ENCODE data around the gene SUSD4. TPM values are rescaled to one million over a fixed set of nuclear protein-coding genes. Genes with fewer than 3 reads are reported as not detected.

Gene SUSD4
- total and polyA plus RNA-seq, 9 donors: 23.0 to 80.5 (median 36.6) TPM

- no peak for DNase-seq
- no peaks in the 10 kb centered on the region for H3K9me3 ChIP-seq
- intact Hi-C loops (cut with DNase I): no loop called here
- H3K36me3 ChIP-seq: no peaks in the 10 kb centered on the region
- no peak for TF ChIP-seq POLR2A (IDR thresholded peaks at IDR 0.05)
- no peak for TF ChIP-seq EP300 (IDR thresholded peaks at IDR 0.05)
- 96 to 98% (median 97%) methylated on average over 4 of the region's 4 CpGs for WGBS, 3 donors
- peaks cover 15% of the 10 kb centered on the region for H3K4me1 ChIP-seq (ENCODE audit: insufficient read depth)
- no peak overlapping the region for H3K27ac ChIP-seq
- no peak overlapping the region for H3K4me3 ChIP-seq
- no peaks in the 10 kb centered on the region for H3K27me3 ChIP-seq
Observed at GRCh38 chr1:223328566-223328965, 35.4 kb downstream of the SUSD4 start.

GRCh38 chr1:223326776-223327175 is 37.2 kb downstream of the SUSD4 start:
- no peak for DNase-seq
- no peaks in the 10 kb centered on the region for H3K9me3 ChIP-seq
- H3K4me1 ChIP-seq (ENCODE audit: insufficient read depth): peaks cover 15% of the 10 kb centered on the region
- intact Hi-C loops (cut with DNase I): no loop called here
- no peak for TF ChIP-seq EP300 (IDR thresholded peaks at IDR 0.05)
- TF ChIP-seq CTCF (IDR thresholded peaks at IDR 0.05): no peak
- TF ChIP-seq POLR2A (IDR thresholded peaks at IDR 0.05): no peak
- H3K27me3 ChIP-seq: no peaks in the 10 kb centered on the region
- no peak overlapping the region for H3K4me3 ChIP-seq
- WGBS, 3 donors: 44 to 54% (median 44%) methylated on average over 1 of the region's 1 CpG
- H3K36me3 ChIP-seq: no peaks in the 10 kb centered on the region
- no peak overlapping the region for H3K27ac ChIP-seq

- intact Hi-C loops (cut with DNase I): no loop called here
- WGBS, 3 donors: 41 to 53% (median 52%) methylated on average over 2 of the region's 2 CpGs
- TF ChIP-seq POLR2A (IDR thresholded peaks at IDR 0.05) (no peak), EP300 (IDR thresholded peaks at IDR 0.05) (no peak), CTCF (IDR thresholded peaks at IDR 0.05) (no peak)
Observed at GRCh38 chr1:223323491-223324484, 40.2 kb downstream of the SUSD4 start.

GRCh38 chr1:223322868-223323267 is 41.1 kb downstream of the SUSD4 start:
- 49 to 58% (median 57%) methylated on average over 3 of the region's 3 CpGs for WGBS, 3 donors
- Histone ChIP-seq H3K9me3 (no peaks in the 10 kb centered on the region), H3K27ac (no peak overlapping the region), H3K27me3 (no peaks in the 10 kb centered on the region), H3K4me3 (no peak overlapping the region), H3K4me1 (ENCODE audit: insufficient read depth) (peaks cover 4% of the 10 kb centered on the region), H3K36me3 (no peaks in the 10 kb centered on the region)
- DNase-seq: no peak
- TF ChIP-seq POLR2A (IDR thresholded peaks at IDR 0.05) (no peak), CTCF (IDR thresholded peaks at IDR 0.05) (no peak), EP300 (IDR thresholded peaks at IDR 0.05) (no peak)
- intact Hi-C loops (cut with DNase I): no loop called here

More at GRCh38 chr1:223323491-223324484, 40.2 kb downstream of the SUSD4 start:
- H3K36me3 ChIP-seq: no peaks in the 10 kb centered on the region
- no peak for DNase-seq
- no peaks in the 10 kb centered on the region for H3K9me3 ChIP-seq
- H3K4me1 ChIP-seq (ENCODE audit: insufficient read depth): peaks cover 4% of the 10 kb centered on the region
- H3K27ac ChIP-seq: no peak overlapping the region
- no peaks in the 10 kb centered on the region for H3K27me3 ChIP-seq
- H3K4me3 ChIP-seq: no peak overlapping the region

- no peaks in the 10 kb centered on the region for H3K36me3 ChIP-seq
- peaks cover 4% of the 10 kb centered on the region for H3K4me1 ChIP-seq (ENCODE audit: insufficient read depth)
- TF ChIP-seq POLR2A (IDR thresholded peaks at IDR 0.05) (no peak), EP300 (IDR thresholded peaks at IDR 0.05) (no peak), CTCF (IDR thresholded peaks at IDR 0.05) (no peak)
- no peaks in the 10 kb centered on the region for H3K27me3 ChIP-seq
- intact Hi-C loops (cut with DNase I): no loop called here
- WGBS, 3 donors: 81 to 88% (median 83%) methylated on average over 6 of the region's 6 CpGs
- H3K9me3 ChIP-seq: no peaks in the 10 kb centered on the region
- H3K27ac ChIP-seq: no peak overlapping the region
- H3K4me3 ChIP-seq: no peak overlapping the region
- no peak for DNase-seq
Observed at GRCh38 chr1:223320959-223321358, 43.0 kb downstream of the SUSD4 start.
